ENCODE measurements around the gene RPS6KA2.
A peak's percentile ranks its signal among the peaks of the same experiment; 100 is the strongest.

Gene RPS6KA2

DNA sequence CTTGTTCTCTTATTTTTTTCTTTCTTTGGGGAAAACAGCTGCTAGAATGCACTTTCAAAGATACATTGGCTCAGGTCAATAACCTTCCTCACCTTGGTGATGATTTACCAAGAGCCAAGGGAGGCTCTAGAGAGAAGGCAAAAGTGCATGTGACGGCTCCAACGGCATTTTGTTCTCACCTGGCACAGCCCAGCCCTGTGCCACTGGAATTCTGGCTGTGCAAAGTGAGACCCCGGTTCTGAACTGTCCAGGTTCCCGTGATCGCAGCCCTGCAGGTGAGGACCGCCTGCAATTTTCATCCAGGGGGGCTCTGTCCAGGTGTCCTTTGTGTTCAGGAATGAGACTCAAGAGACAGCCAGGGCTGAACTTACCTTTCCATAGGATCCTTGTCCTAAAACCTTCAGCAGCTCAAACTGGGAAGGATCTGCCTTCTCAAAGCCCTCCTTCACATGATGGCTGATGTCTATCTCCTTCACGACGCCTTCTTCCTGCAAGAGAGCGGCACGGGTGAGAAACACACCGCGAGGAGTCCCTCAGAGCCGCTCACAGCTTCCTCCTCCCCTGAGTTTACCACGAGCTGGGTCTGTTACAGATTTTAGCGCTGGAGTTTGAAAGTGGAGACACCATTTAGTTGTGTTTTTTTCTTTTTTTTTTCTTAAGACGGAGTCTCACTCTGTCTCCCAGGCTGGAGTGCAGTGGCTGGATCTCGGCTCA, 88.6 kb downstream of the RPS6KA2 start:
- H3K36me3 ChIP-seq (replicated peaks) = no peaks in the 10 kb centered on the region
- H3K27ac ChIP-seq = no peak overlapping the region
- in situ Hi-C loops (cut with HindIII; ENCODE audit: low pct_ligation_motif_present, low sequenced_read_pairs) = no loop called here
- TF ChIP-seq, protein P1, sequence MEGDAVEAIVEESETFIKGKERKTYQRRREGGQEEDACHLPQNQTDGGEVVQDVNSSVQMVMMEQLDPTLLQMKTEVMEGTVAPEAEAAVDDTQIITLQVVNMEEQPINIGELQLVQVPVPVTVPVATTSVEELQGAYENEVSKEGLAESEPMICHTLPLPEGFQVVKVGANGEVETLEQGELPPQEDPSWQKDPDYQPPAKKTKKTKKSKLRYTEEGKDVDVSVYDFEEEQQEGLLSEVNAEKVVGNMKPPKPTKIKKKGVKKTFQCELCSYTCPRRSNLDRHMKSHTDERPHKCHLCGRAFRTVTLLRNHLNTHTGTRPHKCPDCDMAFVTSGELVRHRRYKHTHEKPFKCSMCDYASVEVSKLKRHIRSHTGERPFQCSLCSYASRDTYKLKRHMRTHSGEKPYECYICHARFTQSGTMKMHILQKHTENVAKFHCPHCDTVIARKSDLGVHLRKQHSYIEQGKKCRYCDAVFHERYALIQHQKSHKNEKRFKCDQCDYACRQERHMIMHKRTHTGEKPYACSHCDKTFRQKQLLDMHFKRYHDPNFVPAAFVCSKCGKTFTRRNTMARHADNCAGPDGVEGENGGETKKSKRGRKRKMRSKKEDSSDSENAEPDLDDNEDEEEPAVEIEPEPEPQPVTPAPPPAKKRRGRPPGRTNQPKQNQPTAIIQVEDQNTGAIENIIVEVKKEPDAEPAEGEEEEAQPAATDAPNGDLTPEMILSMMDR (IDR thresholded peaks at IDR 0.05; ENCODE audit: low read depth, low read length, missing control alignments) = no peak
- no peak overlapping the region for H3K4me3 ChIP-seq (ENCODE audit: low read depth, low read length)
- DNase-seq = no peak
- no peaks in the 10 kb centered on the region for H3K27me3 ChIP-seq (replicated peaks)

DNA sequence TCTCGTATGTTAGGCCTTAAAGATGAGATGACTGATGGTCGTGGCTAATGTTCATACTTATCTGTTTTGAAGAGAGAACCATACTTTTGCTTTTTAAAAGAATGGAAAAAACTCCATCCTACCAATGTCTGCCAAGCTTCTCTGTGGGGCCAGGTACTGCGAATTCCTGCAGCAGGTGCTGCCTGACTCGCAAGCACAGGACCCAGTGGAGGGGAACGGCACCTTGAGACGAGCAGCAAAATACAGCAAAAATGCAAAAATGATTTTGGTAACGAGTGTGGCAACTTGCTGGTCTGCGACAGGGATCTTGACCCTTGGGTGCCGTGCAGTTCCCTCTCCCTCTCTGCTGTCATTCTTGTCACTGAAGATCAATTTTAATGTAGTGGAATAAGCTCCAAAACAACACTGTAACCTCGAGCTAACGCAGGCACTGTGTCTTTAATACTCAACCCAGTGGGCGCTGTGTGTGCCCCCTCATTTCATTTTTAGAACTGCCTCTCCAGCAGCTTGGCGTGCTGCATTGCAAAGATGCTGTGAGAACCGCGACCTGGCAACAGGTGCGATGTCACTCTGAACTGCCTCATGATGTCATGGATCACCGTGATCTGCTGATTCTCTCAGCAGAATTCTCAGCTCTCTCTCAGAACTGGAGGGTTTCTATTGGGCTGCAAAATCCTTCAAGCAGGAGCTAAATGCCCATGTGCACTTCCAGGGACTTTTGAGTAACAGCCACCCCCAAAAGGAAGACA, 92.2 kb downstream of the RPS6KA2 start:
- TF ChIP-seq, protein P1 (IDR thresholded peaks at IDR 0.05; ENCODE audit: low read depth, low read length, missing control alignments) = no peak
- H3K4me3 ChIP-seq (ENCODE audit: low read depth, low read length) = no peak overlapping the region
- H3K27me3 ChIP-seq (replicated peaks) = no peaks in the 10 kb centered on the region
- no peak for DNase-seq
- in situ Hi-C loops (cut with HindIII; ENCODE audit: low pct_ligation_motif_present, low sequenced_read_pairs) = no loop called here
- no peak overlapping the region for H3K27ac ChIP-seq
- no peaks in the 10 kb centered on the region for H3K36me3 ChIP-seq (replicated peaks)

DNA sequence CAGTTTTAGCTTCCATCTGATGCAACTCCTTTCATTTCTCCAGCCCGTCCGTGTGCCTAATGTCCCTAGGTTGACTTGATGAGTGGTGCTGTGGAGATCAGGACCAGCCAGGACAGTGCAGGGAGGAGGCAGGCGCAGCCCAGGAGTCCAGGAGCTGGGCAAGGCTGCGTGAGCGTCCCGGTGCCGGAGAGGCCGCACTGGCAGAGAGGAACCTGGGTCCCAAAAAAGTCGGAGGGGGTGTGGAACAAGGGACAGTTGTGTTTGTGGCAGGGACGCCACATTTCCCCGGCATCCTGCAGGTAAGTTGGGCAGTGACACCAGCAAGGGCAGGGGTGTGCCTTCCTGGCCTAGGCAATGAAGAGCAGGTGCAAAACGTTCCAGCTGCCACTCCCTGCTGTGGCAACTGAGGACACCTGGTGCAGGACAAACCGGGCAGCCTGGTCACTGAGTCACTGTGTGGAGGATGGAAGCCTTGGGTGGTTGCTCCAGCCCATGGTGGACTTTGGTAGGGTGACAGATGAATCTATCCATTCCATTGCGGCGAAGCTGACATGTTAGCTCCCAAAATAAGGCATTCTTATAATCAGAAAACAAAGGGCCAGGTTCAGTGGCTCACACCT, 93.7 kb downstream of the RPS6KA2 start:
- no peak for DNase-seq
- no peak overlapping the region for H3K27ac ChIP-seq
- in situ Hi-C loops (cut with HindIII; ENCODE audit: low pct_ligation_motif_present, low sequenced_read_pairs) = no loop called here
- no peaks in the 10 kb centered on the region for H3K36me3 ChIP-seq (replicated peaks)
- TF ChIP-seq, protein P1 (IDR thresholded peaks at IDR 0.05; ENCODE audit: low read depth, low read length, missing control alignments) = no peak
- no peak overlapping the region for H3K4me3 ChIP-seq (ENCODE audit: low read depth, low read length)
- H3K27me3 ChIP-seq (replicated peaks) = no peaks in the 10 kb centered on the region

DNA sequence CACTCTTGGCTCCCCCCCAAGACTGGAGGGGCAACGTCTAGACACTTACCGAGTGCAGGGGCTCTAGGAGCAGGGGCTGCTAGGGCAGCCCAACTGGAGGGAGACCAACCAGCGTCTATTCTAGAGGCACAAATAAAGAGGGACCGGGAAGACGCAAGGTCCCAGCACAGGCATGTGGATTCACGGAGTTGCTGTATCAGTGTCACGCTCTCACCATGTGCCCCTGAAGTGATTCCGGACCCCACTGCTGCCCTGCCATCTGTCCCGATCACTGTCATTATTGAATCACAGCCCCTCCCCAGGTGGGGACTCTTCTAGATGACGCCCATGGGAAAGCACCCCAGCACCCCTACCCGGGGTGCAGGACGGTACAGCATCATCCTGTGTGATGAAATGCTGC, 94.7 kb downstream of the RPS6KA2 start:
- Histone ChIP-seq H3K4me3 (ENCODE audit: low read depth, low read length) (no peak overlapping the region), H3K27ac (no peak overlapping the region), H3K27me3 (replicated peaks) (no peaks in the 10 kb centered on the region), H3K36me3 (replicated peaks) (no peaks in the 10 kb centered on the region)
- no peak for DNase-seq
- in situ Hi-C loops (cut with HindIII; ENCODE audit: low pct_ligation_motif_present, low sequenced_read_pairs) = no loop called here
- TF ChIP-seq, protein P1 (IDR thresholded peaks at IDR 0.05; ENCODE audit: low read depth, low read length, missing control alignments) = no peak

DNA sequence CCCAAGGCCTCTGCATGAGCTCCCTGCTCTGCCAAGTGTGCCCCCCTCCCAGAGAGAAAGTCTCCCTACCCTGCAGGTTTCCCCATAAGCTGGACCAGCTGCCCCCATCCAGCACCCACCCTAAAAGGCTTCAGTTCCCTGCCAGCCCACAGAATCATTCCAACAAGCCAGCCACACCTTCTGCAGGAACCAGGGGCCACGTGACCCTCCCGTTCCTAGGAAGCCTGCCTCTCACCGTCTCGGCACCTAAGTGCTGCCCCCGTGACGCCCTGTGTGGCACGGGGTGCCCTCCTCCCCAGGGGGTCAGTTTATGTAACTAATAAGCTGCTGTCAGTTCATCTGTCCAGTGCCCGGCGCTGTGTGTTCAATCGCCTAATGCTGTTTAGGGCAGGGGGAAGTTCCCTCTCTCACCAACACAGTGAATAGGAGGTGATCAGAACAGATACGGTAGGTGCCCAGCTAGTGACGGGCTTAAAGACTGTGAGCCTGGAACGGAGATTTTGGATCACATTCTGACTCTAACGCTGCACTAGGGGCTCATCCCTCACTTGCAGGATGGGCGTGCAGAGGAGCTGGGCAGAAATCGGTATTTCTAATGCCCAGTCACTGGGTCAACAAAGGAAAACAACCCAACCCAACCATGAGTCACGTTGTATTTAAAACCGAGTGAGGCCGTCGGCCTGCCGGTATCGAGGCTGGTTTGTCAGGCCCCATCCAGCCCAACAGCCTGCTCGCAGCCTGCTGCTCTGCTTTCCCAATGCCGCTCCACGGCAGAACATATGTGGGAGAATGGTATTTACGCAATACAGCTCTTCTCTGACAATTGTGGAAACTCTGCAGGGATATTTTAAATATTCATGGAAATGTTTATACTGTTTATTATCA, 96.6 kb downstream of the RPS6KA2 start:
- Histone ChIP-seq H3K36me3 (replicated peaks) (no peaks in the 10 kb centered on the region), H3K4me3 (ENCODE audit: low read depth, low read length) (no peak overlapping the region), H3K27ac (no peak overlapping the region), H3K27me3 (replicated peaks) (no peaks in the 10 kb centered on the region)
- DNase-seq = peak; percentile 31
- in situ Hi-C loops (cut with HindIII; ENCODE audit: low pct_ligation_motif_present, low sequenced_read_pairs) = no loop called here
- TF ChIP-seq, protein P1 (IDR thresholded peaks at IDR 0.05; ENCODE audit: low read depth, low read length, missing control alignments) = no peak

Measured in brain microvascular endothelial cell (primary cell).